A549 (cell line): ENCODE results near the gene STX8.

Source experiments
- CTCF ChIP-seq: fragments of >200 bp; sonication (Bioruptor Twin); formaldehyde crosslinking; IDR thresholded peaks from 3 replicates; pipeline ENCODE4 v1.5.1; 2016
- POLR2A ChIP-seq: IDR thresholded peaks from 2 replicates; pipeline ENCODE4 v1.6.1; 2012; ENCODE audit warnings: mild to moderate bottlenecking, low read length

DNA sequence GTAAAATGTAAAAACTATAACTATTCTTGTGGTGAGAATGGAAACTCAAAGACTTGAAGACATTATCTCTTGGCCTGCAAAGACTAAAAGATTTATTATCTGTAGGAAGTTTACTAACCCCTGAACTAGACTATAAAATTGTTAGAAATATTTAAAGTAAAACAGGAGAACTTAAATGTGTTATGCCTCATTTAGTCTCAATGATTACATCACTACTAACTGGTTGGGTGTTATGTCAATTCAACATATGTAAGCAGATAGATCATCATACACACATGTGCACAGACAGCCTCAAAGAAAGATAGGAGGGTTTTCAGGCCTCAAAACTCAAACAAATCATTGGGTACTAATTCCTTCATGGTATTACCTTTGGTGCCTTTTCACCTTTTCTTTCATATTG, 7.6 kb downstream of the STX8 start:
- no peak for TF ChIP-seq POLR2A
- TF ChIP-seq CTCF: no peak
